ENCODE data around the gene EMD. TPM values are rescaled to one million over a fixed set of nuclear protein-coding genes. Genes with fewer than 3 reads are reported as not detected.

EMD gene
- total and polyA plus RNA-seq, 2 of the 13 experiments (the other 11 are each of a cell fraction or from before 2014, with no cell fraction given): 14.5 to 14.9 TPM

DNA sequence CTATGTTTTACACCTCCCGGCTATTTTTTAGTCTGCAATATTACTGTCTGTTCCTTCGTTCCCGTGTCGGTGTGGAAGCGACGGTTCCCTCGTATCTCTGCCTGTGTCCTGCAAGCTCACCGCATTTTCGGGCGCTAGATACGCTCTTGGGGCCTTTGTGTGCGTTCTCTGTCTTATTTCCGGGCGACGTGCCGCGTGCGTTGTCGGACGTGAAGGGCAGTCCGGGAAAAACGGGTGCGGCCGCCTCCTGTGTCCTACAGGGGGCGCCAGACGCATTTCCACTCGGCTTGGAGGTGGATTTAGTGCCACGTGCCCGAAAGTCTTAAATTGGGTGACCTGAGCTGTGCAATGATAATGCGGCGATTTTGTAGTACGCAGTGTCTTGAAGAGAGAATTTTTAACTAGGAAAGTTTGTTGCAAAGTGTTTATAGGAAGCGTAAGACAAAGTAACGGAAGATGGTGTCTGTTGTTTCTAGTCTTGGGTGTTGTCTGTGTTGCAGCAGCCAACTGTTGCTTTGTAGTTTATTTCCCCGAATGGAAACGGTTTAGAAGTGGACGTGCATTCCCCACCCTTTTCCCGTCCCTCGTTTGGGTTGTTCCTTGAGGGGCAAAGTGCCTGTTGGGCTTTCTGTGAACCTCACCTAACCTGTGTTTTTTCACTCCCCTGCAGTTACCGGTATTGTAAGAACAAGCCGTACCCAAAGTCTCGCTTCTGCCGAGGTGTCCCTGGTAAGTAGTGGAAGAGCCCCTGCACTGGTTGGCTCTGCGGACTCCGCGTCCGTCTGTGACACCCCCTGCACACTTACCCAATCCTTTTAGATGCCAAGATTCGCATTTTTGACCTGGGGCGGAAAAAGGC lies 19.8 kb downstream of the EMD start (continued):
- TF ChIP-seq ZNF460 (CRISPR knock-in tag; IDR thresholded peaks at IDR 0.05; ENCODE audit: borderline replicate concordance): no peak
- TF ChIP-seq ETV6 (CRISPR knock-in tag; conservative IDR thresholded peaks at IDR 0.05): no peak
- TF ChIP-seq JUN (CRISPR knock-in tag; IDR thresholded peaks at IDR 0.05): no peak
- TF ChIP-seq MXI1 (IDR thresholded peaks at IDR 0.05; ENCODE audit: borderline replicate concordance, low read depth, low read length): peak; percentile 72; the same call in 1 of the 3 replicates
- no peak for TF ChIP-seq TRIM24 (CRISPR knock-in tag; IDR thresholded peaks at IDR 0.05)
- TF ChIP-seq HMG20A (CRISPR knock-in tag; IDR thresholded peaks at IDR 0.05; ENCODE audit: borderline replicate concordance): no peak
- TF ChIP-seq, protein P1, sequence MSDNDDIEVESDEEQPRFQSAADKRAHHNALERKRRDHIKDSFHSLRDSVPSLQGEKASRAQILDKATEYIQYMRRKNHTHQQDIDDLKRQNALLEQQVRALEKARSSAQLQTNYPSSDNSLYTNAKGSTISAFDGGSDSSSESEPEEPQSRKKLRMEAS (IDR thresholded peaks at IDR 0.05): peak; percentile 89
- TF ChIP-seq SPEN (CRISPR knock-in tag; IDR thresholded peaks at IDR 0.05; ENCODE audit: low read depth): no peak

DNA sequence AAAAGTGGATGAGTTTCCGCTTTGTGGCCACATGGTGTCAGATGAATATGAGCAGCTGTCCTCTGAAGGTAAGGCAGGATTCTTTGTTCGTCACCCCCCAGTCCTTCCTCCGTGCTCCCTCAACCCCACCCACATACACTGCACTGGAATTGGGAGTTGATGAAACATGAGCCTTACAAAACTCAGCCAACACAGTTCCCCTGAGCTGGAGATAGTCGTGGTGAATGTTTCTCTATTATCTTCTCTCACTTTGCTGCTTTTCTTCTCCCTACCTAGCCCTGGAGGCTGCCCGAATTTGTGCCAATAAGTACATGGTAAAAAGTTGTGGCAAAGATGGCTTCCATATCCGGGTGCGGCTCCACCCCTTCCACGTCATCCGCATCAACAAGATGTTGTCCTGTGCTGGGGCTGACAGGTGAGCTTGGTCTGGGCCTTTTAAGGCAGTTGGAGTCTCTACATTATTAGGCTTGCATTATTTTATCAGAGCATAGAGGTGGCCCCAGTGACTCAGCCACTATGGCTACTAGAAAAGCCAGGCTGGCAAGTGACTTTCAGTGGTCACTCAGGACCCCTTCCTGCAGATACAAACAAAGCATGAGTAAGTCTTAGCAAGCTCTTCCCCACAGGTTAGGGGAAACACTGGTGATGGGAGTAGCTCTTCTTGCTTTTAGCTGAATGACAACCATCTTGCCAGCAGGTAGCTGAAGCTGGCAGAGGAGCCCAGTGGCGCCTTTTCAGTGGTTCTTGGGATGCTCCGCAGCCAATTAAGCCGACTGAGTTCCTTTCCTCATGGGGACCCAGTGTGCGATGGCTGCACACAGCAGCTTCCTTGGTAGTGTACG lies 20.7 kb downstream of the EMD start:
- H3K4me2 ChIP-seq (ENCODE audit: low read depth, low read length): peak overlapping the region; percentile 97
- POLR2A ChIA-PET: interaction anchor here (1.2 to 6.3 kb wide), 4 partner anchors 10 to 142 kb away, joined by 3 to 75 read pairs (median 16); partner anchors contain the start of genes ATP6AP1, DNASE1L1, LAGE3 and TAFAZZIN
- peak overlapping the region; percentile 73 to 85 (median 85); a peak in 5 of 6 replicates for H3K4me3 ChIP-seq (replicated peaks in 1 of 3; ENCODE audit: insufficient read depth in 1 of 3, low read depth in 2 of 3, low read length in 3 of 3)
- no peaks in the 10 kb centered on the region for H3K9me3 ChIP-seq (ENCODE audit: low read length)
- 0% methylated on average over 2 of the region's 14 CpGs for WGBS (ENCODE audit: low lambda C conversion rate)
- H3K27ac ChIP-seq (ENCODE audit: extremely low read length, insufficient read depth, low read length): peak overlapping the region; percentile 98
- in situ Hi-C loops (cut with HindIII; ENCODE audit: extremely low pct_ligation_motif_present, low pct_unique_long_range_greater_than_20kb): loop anchor here (25.0 kb wide), 1 partner anchor 138 kb away; the partner anchor contains the start of genes G6PD and IKBKG
- no peak for ATAC-seq
- intact Hi-C loops (cut with micrococcal nuclease; ENCODE audit: unreplicated experiment): no loop called here
- no peak for FAIRE-seq
- CTCF ChIA-PET (ENCODE audit: low intra/inter-chr PET ratio, low total read pairs): no interaction called here
- H2AFZ ChIP-seq (ENCODE audit: low read length): no peak overlapping the region
- no TSS peak for BruUV-seq (replicated peaks)
- peak overlapping the region; percentile 97 for H3K9ac ChIP-seq (ENCODE audit: insufficient read depth, low read depth, low read length)
- peaks cover 32% of the 10 kb centered on the region for H3K4me1 ChIP-seq (ENCODE audit: insufficient read depth, low read length)
- no peaks in the 10 kb centered on the region; a peak in 1 of 5 replicates for H3K27me3 ChIP-seq (ENCODE audit: control insufficient read depth in 1 of 2, insufficient read depth in 2 of 2, low read length in 2 of 2)
- H4K20me1 ChIP-seq (ENCODE audit: insufficient read depth, low read length): peaks cover 21% of the 10 kb centered on the region; the same call in 1 of the 2 replicates
- peaks cover 6 to 22% of the 10 kb centered on the region in 2 experiments; a peak in 4 of 5 replicates for H3K36me3 ChIP-seq (replicated peaks in 1 of 2; ENCODE audit: control insufficient read depth in 1 of 2, insufficient read depth in 2 of 2, low read length in 2 of 2)
- DNase-seq (ENCODE audit: low spot score): no peak
- H3K79me2 ChIP-seq (ENCODE audit: insufficient read depth, low read length): peaks cover 21% of the 10 kb centered on the region
- TF ChIP-seq, protein P2, sequence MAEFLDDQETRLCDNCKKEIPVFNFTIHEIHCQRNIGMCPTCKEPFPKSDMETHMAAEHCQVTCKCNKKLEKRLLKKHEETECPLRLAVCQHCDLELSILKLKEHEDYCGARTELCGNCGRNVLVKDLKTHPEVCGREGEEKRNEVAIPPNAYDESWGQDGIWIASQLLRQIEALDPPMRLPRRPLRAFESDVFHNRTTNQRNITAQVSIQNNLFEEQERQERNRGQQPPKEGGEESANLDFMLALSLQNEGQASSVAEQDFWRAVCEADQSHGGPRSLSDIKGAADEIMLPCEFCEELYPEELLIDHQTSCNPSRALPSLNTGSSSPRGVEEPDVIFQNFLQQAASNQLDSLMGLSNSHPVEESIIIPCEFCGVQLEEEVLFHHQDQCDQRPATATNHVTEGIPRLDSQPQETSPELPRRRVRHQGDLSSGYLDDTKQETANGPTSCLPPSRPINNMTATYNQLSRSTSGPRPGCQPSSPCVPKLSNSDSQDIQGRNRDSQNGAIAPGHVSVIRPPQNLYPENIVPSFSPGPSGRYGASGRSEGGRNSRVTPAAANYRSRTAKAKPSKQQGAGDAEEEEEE (CRISPR knock-in tag; IDR thresholded peaks at IDR 0.05; ENCODE audit: borderline replicate concordance): no peak
- TF ChIP-seq, protein P3, sequence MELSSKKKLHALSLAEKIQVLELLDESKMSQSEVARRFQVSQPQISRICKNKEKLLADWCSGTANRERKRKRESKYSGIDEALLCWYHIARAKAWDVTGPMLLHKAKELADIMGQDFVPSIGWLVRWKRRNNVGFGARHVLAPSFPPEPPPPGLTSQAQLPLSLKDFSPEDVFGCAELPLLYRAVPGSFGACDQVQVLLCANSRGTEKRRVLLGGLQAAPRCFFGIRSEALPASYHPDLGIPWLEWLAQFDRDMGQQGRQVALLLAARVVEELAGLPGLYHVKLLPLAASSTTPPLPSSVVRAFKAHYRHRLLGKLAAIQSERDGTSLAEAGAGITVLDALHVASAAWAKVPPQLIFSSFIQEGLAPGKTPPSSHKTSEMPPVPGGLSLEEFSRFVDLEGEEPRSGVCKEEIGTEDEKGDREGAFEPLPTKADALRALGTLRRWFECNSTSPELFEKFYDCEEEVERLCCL (CRISPR knock-in tag; IDR thresholded peaks at IDR 0.05; ENCODE audit: borderline replicate concordance): no peak
- TF ChIP-seq ZFYVE20 (CRISPR knock-in tag; IDR thresholded peaks at IDR 0.05; ENCODE audit: borderline replicate concordance, low read depth) (no peak), FOXM1 (CRISPR knock-in tag; IDR thresholded peaks at IDR 0.05) (no peak), LCORL (IDR thresholded peaks at IDR 0.05) (no peak), LCORL (CRISPR knock-in tag; IDR thresholded peaks at IDR 0.05) (no peak), AGO2 (optimal IDR thresholded peaks at IDR 0.05; ENCODE audit: low read depth, low read length) (peak; percentile 21), ZFP36L2 (CRISPR knock-in tag; IDR thresholded peaks at IDR 0.05) (no peak), JUNB (CRISPR knock-in tag; IDR thresholded peaks at IDR 0.05; ENCODE audit: borderline replicate concordance) (no peak)
